Vagina (tissue), 2 donors: ENCODE measurements around the gene SLA2.

Experiments used
- POLR2A ChIP-seq, 2 donors: fragments of 450-650 bp; IDR thresholded peaks; one replicate each; pipeline ENCODE4 v1.6.1; 2017; ENCODE audit warnings: antibody characterized with exemption in 2 of 2, mild to moderate bottlenecking in 2 of 2, moderate library complexity in 2 of 2
- POLR2AphosphoS5 ChIP-seq, 2 donors: sonication (generic); formaldehyde crosslinking; IDR thresholded peaks; one replicate each; pipeline ENCODE4 v1.9.0; 2017; ENCODE audit warnings: antibody characterized with exemption in 2 of 2, mild to moderate bottlenecking in 2 of 2, low read depth in 1 of 2; ENCODE audit not compliant: insufficient read depth in 1 of 2
- TF ChIP-seq, protein P1 (sequence below), 3 experiments: fragments of 450-650 bp in 2 of 3; fragments of 200-600 bp in 1 of 3; sonication (generic) in 1 of 3; IDR thresholded peaks; one replicate each; pipeline ENCODE4 v1.5.1; 2017 to 2019; ENCODE audit warnings: antibody characterized with exemption in 3 of 3, mild to moderate bottlenecking in 2 of 3, moderate library complexity in 2 of 3

DNA sequence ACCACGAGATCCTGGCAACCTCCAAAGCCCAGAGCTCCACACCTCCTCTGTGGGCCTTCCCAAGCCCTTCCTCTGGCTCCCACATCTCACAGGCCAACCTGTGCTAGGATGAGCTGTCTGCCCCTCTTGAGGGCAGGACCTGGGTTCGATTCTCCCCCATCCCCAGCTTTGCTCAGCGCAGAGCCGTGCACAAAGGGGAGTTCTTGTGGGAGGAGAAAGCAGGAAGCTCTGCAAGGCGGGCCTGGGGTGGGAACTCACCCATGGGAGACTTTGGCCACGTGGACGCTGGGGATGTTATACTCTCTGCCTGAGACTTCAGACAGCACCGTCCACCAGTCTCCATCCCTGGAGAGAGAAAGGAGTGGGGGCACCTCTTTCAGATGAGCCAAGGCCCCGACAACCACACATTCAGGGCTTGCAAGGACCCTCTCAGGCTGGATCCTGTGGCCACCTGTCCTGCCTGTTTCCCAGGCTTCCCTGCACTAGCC is 12.7 kb downstream of the SLA2 start:
- TF ChIP-seq POLR2A (IDR thresholded peaks at IDR 0.05), result no peak
- TF ChIP-seq, protein P1, sequence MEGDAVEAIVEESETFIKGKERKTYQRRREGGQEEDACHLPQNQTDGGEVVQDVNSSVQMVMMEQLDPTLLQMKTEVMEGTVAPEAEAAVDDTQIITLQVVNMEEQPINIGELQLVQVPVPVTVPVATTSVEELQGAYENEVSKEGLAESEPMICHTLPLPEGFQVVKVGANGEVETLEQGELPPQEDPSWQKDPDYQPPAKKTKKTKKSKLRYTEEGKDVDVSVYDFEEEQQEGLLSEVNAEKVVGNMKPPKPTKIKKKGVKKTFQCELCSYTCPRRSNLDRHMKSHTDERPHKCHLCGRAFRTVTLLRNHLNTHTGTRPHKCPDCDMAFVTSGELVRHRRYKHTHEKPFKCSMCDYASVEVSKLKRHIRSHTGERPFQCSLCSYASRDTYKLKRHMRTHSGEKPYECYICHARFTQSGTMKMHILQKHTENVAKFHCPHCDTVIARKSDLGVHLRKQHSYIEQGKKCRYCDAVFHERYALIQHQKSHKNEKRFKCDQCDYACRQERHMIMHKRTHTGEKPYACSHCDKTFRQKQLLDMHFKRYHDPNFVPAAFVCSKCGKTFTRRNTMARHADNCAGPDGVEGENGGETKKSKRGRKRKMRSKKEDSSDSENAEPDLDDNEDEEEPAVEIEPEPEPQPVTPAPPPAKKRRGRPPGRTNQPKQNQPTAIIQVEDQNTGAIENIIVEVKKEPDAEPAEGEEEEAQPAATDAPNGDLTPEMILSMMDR (IDR thresholded peaks at IDR 0.05), result no peak
- TF ChIP-seq POLR2AphosphoS5 (IDR thresholded peaks at IDR 0.05; ENCODE audit: insufficient read depth in 1 of 2, low read depth in 1 of 2), result no peak
